Left forelimb (tissue), 1 donor: ENCODE measurements around the gene TRAF3IP1.

Experiments used
- DNase-seq: peaks from one replicate; pipeline ENCODE4 v3.0.0-alpha.2; 2018; ENCODE audit warnings: low spot score

TRAF3IP1 gene

DNA sequence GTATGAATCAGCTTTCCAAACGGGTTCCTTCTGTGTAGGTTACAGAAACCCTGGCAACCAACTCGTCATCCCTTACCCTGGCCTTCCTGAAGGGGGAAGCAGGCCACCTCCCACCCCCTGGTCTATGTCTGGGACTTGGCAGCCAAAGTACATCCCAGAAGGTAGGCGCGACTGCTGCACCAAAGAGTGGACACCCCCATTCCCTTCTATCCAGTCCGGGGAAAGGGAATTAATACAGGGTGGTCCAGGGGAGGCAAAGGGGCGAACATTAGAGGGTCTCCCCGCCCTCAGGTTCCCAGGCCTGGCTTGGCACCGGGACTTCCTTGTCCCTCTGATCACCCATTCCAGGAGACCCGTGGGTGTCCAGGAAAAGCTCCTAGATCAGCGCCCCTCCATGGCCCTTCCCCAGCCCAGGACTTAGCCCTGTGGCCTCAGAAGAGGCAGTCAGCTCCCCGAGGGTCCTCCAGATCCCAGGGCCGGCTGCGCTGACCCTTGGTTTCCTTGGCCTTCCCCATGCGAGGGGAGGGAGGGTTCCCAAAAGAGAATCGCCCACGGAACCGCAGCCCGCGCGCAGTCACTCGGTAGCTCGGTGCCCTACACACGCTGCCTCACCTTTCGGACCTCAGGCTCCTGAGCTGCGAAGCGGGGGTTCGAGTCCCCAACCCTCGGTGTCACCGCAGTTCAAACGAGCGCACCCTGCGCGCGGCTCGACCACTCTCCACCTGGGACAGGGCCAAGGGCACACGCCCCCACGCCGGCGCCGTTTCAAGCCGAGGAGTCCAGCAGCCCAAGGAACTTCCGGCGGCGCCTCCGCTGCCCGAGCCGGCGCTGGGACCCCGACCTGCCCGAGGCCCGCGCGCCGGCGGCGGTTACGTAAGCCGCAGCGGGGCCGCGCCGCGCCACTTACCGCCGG lies 32.3 kb upstream of the TRAF3IP1 start, which contains the start of gene PER2:
TSS of gene PER2 (minus strand) at position 874 of the 913 bp plus-strand sequence. CDS start 10,674 bp downstream, outside the sequence.
- DNase-seq: no peak

DNA sequence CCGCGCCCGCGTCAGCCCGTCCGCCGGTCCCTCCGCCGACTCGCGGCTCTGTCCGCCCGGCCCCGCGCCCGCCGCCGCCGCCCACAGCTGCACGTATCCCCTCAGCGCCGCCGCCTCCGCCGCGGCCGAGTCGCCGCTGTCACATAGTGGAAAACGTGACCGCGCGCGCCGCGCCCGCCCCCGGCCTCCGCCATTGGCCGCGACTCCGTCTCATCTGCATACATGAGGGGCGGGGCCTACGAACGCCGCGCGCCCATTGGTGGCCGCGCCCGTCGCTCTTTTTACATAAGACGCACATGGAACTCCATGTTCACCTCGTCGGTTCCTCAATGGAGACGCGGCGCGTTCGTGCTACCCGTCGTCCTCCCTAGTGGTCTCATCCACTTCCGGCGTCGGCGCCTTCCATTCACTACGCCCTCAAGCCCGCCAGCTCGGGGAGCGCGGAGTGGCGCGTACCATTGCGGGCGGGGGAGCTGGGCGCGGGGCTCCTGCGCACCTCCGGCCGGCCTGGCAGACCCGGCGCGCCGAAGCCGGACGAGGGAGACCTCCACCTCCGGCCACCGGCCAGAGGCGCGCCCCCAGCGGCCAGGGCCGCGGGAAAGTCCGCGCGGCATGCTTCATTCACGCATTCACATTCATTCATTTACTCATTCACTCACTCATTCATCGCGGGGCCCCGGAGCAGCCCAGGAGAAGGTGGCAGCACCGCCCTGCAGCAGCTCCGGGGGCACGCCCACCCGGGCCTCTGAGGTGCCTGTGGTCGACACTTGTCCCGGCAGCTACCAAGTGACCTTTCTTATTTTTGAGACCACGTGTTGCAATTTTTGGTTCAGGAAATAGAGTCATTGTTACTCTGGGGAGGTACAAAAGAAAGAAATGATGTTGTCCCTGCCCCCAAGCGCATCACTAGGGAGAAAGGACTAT lies 31.4 kb upstream of the TRAF3IP1 start:
- DNase-seq: peak; percentile 99

- DNase-seq: no peak
These were observed 30.7 kb upstream of the TRAF3IP1 start for GRCh38 chr2:238289574-238289973.

- DNase-seq: no peak
These were observed 30.2 kb upstream of the TRAF3IP1 start for GRCh38 chr2:238290091-238290509.

DNA sequence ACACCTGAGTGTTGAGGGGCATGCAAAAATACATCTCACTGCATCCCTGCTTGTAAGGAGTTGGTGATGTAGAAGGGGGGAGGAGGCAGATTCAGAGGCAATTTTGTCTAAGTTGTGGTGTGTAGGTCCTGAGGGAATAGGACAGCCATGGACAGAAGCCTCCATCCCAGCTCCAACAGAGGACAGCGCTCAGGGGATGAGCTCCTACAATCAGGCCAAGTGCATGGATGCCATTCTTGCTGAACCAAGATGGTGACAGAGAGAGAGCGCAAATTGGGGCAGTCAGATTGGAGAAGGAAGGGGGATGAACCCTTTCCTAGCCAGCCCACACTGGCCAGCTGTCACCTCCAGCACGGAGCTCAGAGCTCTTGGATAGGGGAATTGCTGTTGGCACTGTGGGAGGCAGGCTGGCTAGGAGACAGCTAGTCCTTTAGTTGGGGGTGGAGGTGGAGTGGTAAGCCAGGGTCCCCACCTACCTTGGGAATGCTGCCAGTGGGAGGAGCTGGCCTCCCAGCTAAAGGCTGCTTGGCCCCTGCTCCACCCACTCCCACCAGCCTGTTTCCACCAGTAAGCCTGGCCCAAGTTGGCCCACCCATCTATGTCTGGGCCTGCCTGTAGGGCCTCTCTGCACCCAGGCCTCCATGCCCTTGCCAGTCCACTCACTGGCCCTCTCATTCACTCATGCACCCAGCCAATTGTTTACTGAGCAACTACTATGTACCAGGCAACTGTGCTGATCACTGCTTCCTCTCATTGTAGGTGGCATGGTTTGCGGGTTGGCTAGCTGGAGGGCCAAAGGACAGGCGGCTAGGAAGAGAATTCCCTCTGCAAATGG lies 29.4 kb upstream of the TRAF3IP1 start:
- DNase-seq: no peak

- DNase-seq: no peak
These were observed 28.6 kb upstream of the TRAF3IP1 start for GRCh38 chr2:238291550-238292281.

GRCh38 chr2:238294046-238294392 lies 26.3 kb upstream of the TRAF3IP1 start:
- DNase-seq: no peak

DNA sequence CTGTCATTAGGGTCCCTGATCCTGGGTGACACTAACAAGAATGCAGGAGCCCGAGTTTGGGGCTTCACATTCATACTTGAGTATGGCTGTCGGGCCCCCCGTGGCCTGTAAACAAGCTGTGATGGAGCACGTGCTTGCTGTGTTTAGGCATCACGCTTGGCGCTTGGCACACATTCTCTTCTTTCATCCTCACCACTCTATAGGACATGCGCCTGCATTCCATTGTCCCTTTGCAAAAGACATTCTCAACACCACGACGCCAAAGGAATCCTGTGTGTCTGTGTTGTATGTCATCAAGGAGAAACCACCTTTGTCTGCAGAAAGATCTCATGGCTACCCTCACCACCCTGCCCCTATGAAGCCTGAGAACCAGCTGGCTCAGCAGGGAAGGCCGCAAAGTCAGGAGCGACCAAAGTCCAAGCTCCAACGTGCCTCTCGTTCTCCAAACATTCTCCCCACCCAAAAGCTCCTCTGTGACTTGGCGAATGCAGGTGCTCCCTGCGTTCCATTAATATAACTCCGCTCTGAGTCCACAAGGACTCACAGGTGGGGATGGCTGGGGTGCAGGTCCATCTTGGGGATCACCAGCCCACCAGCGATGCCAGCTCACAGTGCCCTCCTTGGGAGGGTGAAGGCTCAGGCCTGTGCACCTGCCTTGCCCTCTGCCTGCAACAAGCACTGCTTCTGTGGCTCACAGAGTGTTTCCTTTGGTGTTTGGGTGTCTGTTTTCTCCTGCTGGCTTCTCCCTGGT lies 25.8 kb upstream of the TRAF3IP1 start:
- DNase-seq: no peak

GRCh38 chr2:238295144-238296112 lies 24.9 kb upstream of the TRAF3IP1 start:
- no peak for DNase-seq

- DNase-seq: no peak
These were observed 23.5 kb upstream of the TRAF3IP1 start for GRCh38 chr2:238296638-238297457.

- DNase-seq: no peak
These were observed 20.5 kb upstream of the TRAF3IP1 start for GRCh38 chr2:238299803-238300202.

- DNase-seq: no peak
These were observed 18.2 kb upstream of the TRAF3IP1 start for GRCh38 chr2:238302087-238302486.

DNA sequence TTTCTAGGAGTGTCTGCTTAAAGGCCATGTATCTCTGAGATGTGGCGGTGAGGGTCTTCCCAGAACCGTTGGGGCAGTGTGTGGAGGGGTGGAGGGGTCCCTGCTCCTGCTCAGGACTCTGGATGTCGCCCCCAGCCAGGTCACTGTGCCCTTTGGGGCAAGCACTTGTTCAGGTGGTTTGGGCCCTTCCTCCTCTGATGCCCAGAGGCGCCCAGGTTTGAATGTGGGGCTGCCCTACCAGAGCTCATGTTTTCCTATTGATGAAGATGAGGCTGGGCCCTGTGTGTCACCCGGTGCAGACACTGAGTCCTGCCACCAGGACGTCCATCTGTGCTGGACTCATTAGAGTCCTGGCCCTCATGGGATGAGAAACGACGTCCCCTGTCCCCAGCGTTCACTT lies 17.6 kb upstream of the TRAF3IP1 start:
- peak; percentile 45 for DNase-seq

GRCh38 chr2:238304116-238304515 lies 16.2 kb upstream of the TRAF3IP1 start:
- peak; percentile 46 for DNase-seq

DNA sequence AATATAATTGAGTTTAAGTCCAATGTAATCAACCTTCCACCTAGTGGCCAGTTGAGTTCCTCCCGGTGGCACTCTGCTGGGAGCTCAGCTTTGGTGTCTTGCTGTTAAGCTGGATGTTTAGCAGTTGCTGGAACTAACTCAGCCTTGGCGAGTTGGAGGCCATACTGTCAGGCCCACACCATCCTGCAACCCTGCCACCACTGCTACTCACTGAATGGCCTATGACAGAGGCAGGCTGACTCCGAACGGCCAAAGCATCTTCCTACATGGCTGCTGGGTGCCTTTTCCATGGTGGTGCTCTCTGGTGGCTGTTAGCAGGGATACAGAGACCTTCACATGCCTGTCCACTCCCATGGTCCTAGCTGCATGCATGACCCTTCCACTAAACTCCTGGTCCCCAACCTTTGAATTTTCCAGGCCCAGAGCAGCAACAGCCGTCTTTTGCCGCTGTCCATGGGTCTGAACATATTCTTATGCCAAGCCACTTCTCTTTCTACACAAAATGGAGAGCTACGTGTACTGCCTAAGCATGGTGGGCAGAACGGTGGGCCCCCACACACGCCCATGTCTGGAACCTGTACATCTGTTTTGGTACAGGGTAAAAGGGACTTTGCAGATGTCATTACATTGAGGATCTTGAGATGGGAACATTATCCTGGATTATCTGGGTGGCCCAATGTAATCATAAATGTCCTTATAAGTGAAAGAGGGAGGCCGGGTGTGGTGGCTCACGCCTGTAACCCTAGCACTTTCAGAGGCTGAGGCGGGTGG lies 15.0 kb upstream of the TRAF3IP1 start:
- no peak for DNase-seq

GRCh38 chr2:238305965-238306671 lies 14.2 kb upstream of the TRAF3IP1 start:
- DNase-seq: no peak

- DNase-seq: no peak
These were observed 13.7 kb upstream of the TRAF3IP1 start for GRCh38 chr2:238306672-238306998.
